IPS-18c (cell line): Measurements from ENCODE around the gene HSPD1.
"Not testable (repeated sequence)": the region's sequence is repeated elsewhere in the genome, so short reads cannot be mapped to it uniquely, and the experiment has no call there.

Experiments
- H3K4me3 ChIP-seq: 2 replicates; pipeline ENCODE4 v1.7.0; 2013; ENCODE audit warnings: low read depth, mild to moderate bottlenecking, low read length, moderate library complexity; ENCODE audit not compliant: insufficient read depth
- H3K9me3 ChIP-seq: one replicate; pipeline ENCODE4 v1.6.1; 2013; ENCODE audit warnings: mild to moderate bottlenecking, low read length, moderate library complexity; ENCODE audit not compliant: control insufficient read depth, insufficient read depth

Gene HSPD1

DNA sequence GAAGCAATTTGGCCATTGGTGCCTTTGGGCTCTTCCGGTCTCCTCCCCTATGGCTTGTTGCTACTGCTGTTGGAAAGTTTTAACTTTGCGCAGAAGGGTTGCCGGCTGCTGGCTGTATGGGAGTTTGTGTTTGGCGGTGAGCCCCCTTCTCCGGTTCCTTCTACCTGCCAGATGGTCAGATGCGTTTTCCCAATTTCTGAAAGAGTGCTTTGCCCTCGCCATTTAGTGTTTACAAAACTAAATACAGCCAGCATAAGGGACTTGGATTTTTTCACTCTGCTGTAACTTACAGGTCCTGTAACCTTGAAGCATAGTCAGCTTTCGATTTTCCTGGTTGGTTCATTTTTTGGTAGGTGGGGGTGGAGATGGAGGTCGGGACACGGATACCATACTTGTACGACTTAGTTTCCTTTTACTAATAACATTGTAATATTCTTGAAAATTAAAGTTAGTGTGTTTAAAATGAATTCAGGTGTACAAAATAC is 45.7 kb downstream of the HSPD1 start:
- Histone ChIP-seq H3K4me3 (peak overlapping the region; percentile 100), H3K9me3 (no peaks in the 10 kb centered on the region)

DNA sequence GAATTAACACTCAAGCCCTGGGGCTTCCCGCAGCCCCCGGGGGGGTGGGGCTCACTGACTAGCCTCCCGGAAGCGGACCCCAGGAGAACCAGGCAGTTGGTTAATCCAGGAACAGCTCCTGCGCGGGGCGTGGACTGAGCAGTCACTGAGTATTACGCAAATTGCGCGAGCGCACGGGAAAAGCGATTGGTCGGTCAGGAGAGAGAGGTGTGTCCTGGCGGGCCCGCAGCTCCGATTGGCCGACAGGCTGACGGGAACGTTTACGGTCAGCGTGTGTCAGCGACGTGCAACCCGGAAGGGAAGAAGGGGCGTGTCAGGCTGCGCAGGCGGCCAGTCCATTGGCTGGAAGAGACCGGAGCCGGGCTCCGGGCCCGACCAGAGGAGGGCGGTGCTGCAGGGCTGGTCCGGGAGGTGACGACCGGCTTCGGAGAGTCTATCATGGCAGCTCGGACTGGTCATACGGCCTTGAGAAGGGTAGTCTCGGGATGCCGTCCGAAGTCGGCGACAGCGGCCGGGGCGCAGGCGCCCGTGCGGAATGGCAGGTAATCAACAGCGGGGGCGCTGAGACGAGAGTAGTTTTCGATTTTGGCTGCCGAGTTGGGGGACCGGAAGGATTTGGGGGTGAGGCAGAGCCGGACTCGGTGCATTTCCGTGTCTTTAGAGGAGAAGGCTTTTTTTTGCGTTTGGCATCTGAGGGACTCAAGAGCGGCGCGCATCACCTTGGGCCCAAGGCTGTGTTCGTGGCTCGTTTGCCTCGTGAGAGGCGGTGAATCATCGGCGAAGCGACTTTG is 46.3 kb downstream of the HSPD1 start, which contains the start of gene COQ10B:
Gene COQ10B (plus strand): TSS at position 430 of the 791 bp plus-strand sequence. CDS start 9 bp downstream, at position 439.
- Histone ChIP-seq H3K9me3 (no peaks in the 10 kb centered on the region), H3K4me3 (peak within 1 kb of the TSS; percentile 100)

DNA sequence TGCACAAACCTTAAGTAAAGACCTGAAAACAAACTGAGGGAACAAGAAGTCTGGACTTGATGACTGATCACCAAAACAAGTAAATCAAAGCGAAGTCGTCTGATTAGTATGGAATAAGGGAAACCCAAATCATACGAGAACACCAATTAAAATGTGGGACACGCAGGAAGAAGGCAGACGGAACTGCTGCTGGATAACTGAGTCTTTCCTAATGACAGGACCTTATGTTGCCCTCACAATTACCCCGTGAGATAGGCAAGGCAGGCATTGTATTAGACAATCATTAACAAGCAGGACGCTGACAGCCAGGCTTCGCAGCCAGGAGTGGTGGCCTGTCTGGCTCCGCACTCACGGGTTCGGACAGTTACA is 46.9 kb downstream of the HSPD1 start:
- Histone ChIP-seq H3K4me3 (peak overlapping the region; percentile 56), H3K9me3 (no peaks in the 10 kb centered on the region)

DNA sequence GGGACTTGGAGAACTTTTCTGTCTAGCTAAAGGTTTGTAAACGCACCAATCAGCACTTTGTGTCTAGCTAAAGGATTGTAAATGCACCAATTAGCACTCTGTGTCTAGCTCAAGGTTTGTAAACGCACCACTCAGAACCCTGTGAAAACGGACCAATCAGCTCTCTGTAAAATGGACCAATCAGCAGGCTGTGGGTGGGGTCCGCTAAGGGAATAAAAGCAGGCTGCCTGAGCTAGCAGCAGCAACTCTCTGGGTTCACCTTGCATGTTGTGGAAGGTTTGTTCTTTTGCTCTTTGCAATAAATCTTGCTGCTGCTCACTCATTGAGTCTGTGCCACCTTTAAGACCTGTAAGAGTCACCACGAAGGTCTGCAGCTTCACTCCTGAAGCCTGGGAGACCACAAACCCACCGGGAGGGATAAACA is 48.7 kb downstream of the HSPD1 start:
- H3K4me3 ChIP-seq, H3K9me3 ChIP-seq: not testable (repeated sequence)

DNA sequence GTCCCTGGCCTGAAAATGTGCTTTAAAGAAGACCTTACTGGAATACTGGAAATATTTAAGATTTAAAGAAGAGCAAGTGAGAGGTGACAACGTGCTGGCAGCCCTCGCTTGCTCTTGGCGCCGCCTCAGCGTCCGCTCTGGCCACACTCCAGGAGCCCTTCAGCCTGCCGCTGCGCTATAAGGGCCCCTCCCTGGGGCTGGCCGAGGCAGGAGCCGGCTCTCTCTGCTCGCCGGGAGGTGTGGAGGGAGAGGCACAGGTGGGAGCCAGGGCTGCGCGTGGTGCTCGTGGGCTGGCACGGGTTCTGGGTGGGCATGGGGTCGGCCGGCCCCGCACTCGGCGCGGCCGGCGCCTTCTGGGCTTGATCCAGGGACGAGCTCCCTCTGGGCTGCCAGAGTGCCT is 49.2 kb downstream of the HSPD1 start:
- H3K4me3 ChIP-seq = no peak overlapping the region
- H3K9me3 ChIP-seq = no peaks in the 10 kb centered on the region

DNA sequence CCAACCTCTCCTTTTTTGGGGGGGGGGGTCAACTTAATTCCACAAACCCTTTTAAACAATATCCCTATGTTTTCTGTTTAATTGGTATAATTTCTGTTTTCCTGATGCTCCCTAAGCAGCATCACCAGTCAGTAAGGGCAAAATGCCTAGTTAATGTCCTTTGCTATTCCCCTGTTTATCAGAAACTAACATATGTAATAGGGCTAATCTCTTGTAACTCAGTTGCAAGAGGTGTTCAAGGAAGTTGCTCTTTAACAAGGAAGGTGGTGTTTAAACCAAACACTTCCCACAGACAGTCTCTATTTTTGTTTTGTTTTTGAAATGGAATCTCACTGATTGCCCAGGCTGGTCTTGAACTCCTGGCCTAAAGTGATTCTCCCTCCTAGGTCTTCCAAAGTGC is 52.8 kb downstream of the HSPD1 start:
- H3K4me3 ChIP-seq = no peak overlapping the region
- H3K9me3 ChIP-seq = no peaks in the 10 kb centered on the region

DNA sequence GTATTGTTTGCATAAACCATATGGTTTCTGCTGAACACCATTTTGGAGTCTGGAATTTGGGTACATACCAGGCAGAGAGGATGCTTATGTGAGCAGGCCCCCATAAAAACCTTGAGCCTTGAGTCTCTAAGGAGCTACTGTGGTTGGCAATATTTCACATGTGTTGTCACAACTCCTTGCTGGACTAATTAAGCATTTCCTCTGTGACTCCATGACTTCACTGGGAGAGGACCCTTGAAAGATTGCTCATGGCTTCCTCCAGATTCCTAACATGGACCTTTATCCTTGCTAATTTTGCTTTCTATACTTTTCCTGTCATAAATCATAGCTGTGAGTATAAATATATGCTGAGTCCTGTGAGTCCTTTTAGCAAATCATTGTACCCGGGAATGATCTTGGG is 53.9 kb downstream of the HSPD1 start:
- H3K9me3 ChIP-seq = no peaks in the 10 kb centered on the region
- H3K4me3 ChIP-seq = no peak overlapping the region

DNA sequence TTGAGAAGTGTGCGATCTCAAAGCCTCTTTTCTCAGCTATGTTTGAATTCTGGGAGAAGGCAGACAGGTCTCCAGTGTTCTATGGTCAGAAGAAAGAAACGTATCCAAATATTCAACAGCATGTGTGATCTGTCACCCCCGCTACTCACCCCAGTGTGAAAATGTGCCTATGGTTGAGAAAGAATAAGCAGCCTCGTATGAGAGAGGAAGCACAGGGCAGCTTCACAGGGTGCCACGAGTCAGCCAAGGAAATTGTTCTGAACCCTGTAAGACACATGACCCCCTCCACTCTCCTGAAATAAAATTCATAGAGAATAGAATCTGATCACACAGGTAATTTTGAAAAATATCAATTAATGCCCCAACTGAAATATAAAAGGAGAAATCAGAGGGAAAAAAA is 56.8 kb downstream of the HSPD1 start:
- Histone ChIP-seq H3K4me3 (no peak overlapping the region), H3K9me3 (no peaks in the 10 kb centered on the region)

DNA sequence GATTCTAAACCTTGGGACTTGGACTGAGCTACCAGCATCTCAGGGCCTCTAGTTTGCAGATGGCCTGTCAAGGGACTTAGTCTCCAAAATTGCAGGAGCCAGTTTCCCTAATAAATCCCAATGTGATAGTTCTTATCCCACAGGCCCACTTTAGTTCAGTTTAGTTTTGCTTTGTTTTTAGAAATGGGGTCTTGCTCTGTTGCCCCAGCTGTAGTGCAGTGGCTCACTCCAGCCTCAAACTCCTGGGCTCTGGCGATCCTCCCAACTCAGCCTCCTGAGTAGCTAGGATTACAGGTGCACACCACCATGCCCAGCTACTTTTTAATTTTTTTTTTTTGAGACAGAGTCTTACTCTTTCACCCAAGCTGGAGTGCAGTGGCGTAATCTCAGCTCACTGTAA is 62.3 kb downstream of the HSPD1 start:
- Histone ChIP-seq H3K9me3 (no peaks in the 10 kb centered on the region), H3K4me3 (no peak overlapping the region)
